GM18909 (cell line): ENCODE measurements around the gene IRF2BP2.
"Not testable (repeated sequence)": the region's sequence is repeated elsewhere in the genome, so short reads cannot be mapped to it uniquely, and the experiment has no call there.

ENCODE experiments used
- ATAC-seq: cut with Tn5 transposase; IDR thresholded peaks from one replicate; pipeline ENCODE4 v1.9.1; 2021; ENCODE audit warnings: mild to moderate bottlenecking; ENCODE audit not compliant: unreplicated experiment, poor library complexity

The IRF2BP2 gene

GRCh38 chr1:234602334-234603220 lies 7.4 kb downstream of the IRF2BP2 start:
- no peak for ATAC-seq

- ATAC-seq = no peak
Observed at GRCh38 chr1:234601301-234602017, 8.5 kb downstream of the IRF2BP2 start.

GRCh38 chr1:234600418-234601281 lies 9.3 kb downstream of the IRF2BP2 start:
- peak; percentile 15 for ATAC-seq

- ATAC-seq = peak; percentile 75
Observed at GRCh38 chr1:234599617-234600417, 10.2 kb downstream of the IRF2BP2 start.

- ATAC-seq = no peak
Observed at GRCh38 chr1:234598974-234599616, 10.9 kb downstream of the IRF2BP2 start.

GRCh38 chr1:234597894-234598293 lies 12.1 kb downstream of the IRF2BP2 start:
- ATAC-seq = no peak

GRCh38 chr1:234595899-234596298 lies 14.1 kb downstream of the IRF2BP2 start:
- ATAC-seq = no peak

GRCh38 chr1:234594575-234594974 lies 15.4 kb downstream of the IRF2BP2 start:
- not testable (repeated sequence) for ATAC-seq

GRCh38 chr1:234593771-234594504 lies 16.0 kb downstream of the IRF2BP2 start:
- no peak for ATAC-seq

- ATAC-seq = no peak
Observed at GRCh38 chr1:234593109-234593508, 16.9 kb downstream of the IRF2BP2 start.

- ATAC-seq = no peak
Observed at GRCh38 chr1:234592240-234592639, 17.7 kb downstream of the IRF2BP2 start.

GRCh38 chr1:234591131-234591530 lies 18.8 kb downstream of the IRF2BP2 start:
- ATAC-seq = no peak

- no peak for ATAC-seq
Observed at GRCh38 chr1:234589854-234590620, 19.9 kb downstream of the IRF2BP2 start.

- ATAC-seq = no peak
Observed at GRCh38 chr1:234589064-234589800, 20.7 kb downstream of the IRF2BP2 start.

GRCh38 chr1:234588386-234588785 lies 21.6 kb downstream of the IRF2BP2 start:
- no peak for ATAC-seq

- no peak for ATAC-seq
Observed at GRCh38 chr1:234586892-234587485, 23.0 kb downstream of the IRF2BP2 start.

GRCh38 chr1:234586304-234586703 lies 23.7 kb downstream of the IRF2BP2 start:
- no peak for ATAC-seq
